Naive thymus-derived CD4-positive, alpha-beta T cell (primary cell): ENCODE measurements around the gene INTU. TPM values are rescaled to one million over a fixed set of nuclear protein-coding genes. Genes with fewer than 3 reads are reported as not detected.
A peak's percentile ranks its signal among the peaks of the same experiment; 100 is the strongest.
"Not testable (repeated sequence)": the region's sequence is repeated elsewhere in the genome, so short reads cannot be mapped to it uniquely, and the experiment has no call there.

ENCODE experiments used
- ATAC-seq: fragments of 150-1000 bp; cut with Tn5 transposase; 2 replicates; pipeline ENCODE4 v1.10.0; 2021; ENCODE audit warnings: mild to moderate bottlenecking, moderate library complexity
- CTCF ChIA-PET: fragments of 350-600 bp; sonication (Branson Sonifier 250); formaldehyde crosslinking; loops from one replicate; lab custom pipeline; 2021; ENCODE audit warnings: antibody characterized with exemption; lab: Charles Lee
- POLR2A ChIA-PET: fragments of 350-600 bp; sonication (Branson Sonifier 250); formaldehyde crosslinking; loops from one replicate; lab custom pipeline; 2021; ENCODE audit warnings: antibody characterized with exemption, inconsistent platforms; lab: Charles Lee
- DNase-seq, 9 donors: peaks; one replicate each; pipeline versions ENCODE4 v3.0.0 to v3.0.0-alpha.2; 2020 to 2022; ENCODE audit warnings: mixed read lengths in 1 of 9
- H3K27ac ChIP-seq: one replicate; pipeline ENCODE4 v1.7.0; 2013; ENCODE audit warnings: mild to moderate bottlenecking, low read depth, low read length, moderate library complexity
- H3K27me3 ChIP-seq, 2 donors: one replicate each; pipeline ENCODE4 v1.7.0; 2013; ENCODE audit warnings: low read length in 2 of 2, mild to moderate bottlenecking in 2 of 2, moderate library complexity in 2 of 2; ENCODE audit not compliant: control insufficient read depth in 2 of 2, insufficient read depth in 2 of 2
- H3K36me3 ChIP-seq, 3 experiments: 1 replicate in 2 of 3; 2 replicates in 1 of 3; pipeline ENCODE4 v1.7.0; 2013; ENCODE audit warnings: low read length in 3 of 3, mild to moderate bottlenecking in 3 of 3, moderate library complexity in 1 of 3; ENCODE audit not compliant: insufficient read depth in 3 of 3, control insufficient read depth in 2 of 3
- H3K4me1 ChIP-seq, 2 donors: one replicate each; pipeline ENCODE4 v1.7.0; 2013; ENCODE audit warnings: low read length in 2 of 2, mild to moderate bottlenecking in 2 of 2, moderate library complexity in 1 of 2; ENCODE audit not compliant: control insufficient read depth in 2 of 2, insufficient read depth in 2 of 2
- H3K4me3 ChIP-seq: 2 replicates; pipeline ENCODE4 v1.7.0; 2013; ENCODE audit warnings: mild to moderate bottlenecking, low read length
- H3K9me3 ChIP-seq, 3 experiments: 1 replicate in 2 of 3; 2 replicates in 1 of 3; pipeline ENCODE4 v1.7.0; 2013; ENCODE audit warnings: low read length in 3 of 3; ENCODE audit not compliant: control insufficient read depth in 2 of 3
- H3K27ac Mint-ChIP-seq, 9 donors: one replicate each; pipeline ENCODE4 v1.8.0; 2020 to 2022; ENCODE audit warnings: mixed read lengths in 9 of 9, mild to moderate bottlenecking in 8 of 9, moderate library complexity in 5 of 9, inconsistent platforms in 2 of 9
- H3K27me3 Mint-ChIP-seq, 5 donors: one replicate each; pipeline ENCODE4 v1.8.0; 2021 to 2022; ENCODE audit warnings: mixed read lengths in 5 of 5, mild to moderate bottlenecking in 1 of 5
- H3K36me3 Mint-ChIP-seq, 5 donors: one replicate each; pipeline ENCODE4 v1.8.0; 2020 to 2022; ENCODE audit warnings: mixed read lengths in 5 of 5, mild to moderate bottlenecking in 3 of 5, inconsistent platforms in 1 of 5
- H3K4me1 Mint-ChIP-seq, 7 donors: one replicate each; pipeline ENCODE4 v1.8.0; 2020 to 2022; ENCODE audit warnings: mixed read lengths in 7 of 7, mild to moderate bottlenecking in 3 of 7, inconsistent platforms in 1 of 7
- H3K4me3 Mint-ChIP-seq, 10 donors: one replicate each; pipeline ENCODE4 v1.8.0; 2020 to 2022; ENCODE audit warnings: mild to moderate bottlenecking in 10 of 10, mixed read lengths in 10 of 10, moderate library complexity in 6 of 10, inconsistent platforms in 2 of 10
- H3K9me3 Mint-ChIP-seq, 11 donors: one replicate each; pipeline ENCODE4 v1.8.0; 2020 to 2022; ENCODE audit warnings: mixed read lengths in 11 of 11, mild to moderate bottlenecking in 4 of 11, inconsistent platforms in 1 of 11, moderate library complexity in 1 of 11
- intact Hi-C, 2 donors: fragments of 100-400 bp; cut with micrococcal nuclease; formaldehyde crosslinking; loops; one replicate each; pipeline ENCODE4 v1.15.1; 2023
- polyA plus RNA-seq, 2 donors: library from polyadenylated mRNA; unstranded; fragments of 300-500 nt; fragmentation: Illumina TruSeq; gene quantifications; one replicate each; pipeline ENCODE4 v1.2.3, GENCODE V29; 2021
- total RNA-seq, 6 experiments: library from RNA in 5 of 6; stranded (reverse) in 5 of 6; gene quantifications; 1 replicate in 5 of 6; 2 replicates in 1 of 6; pipeline ENCODE4 v1.2.3 and lab custom pipeline; 2021 to 2026

INTU gene
- total RNA-seq (under 1 TPM in 1 of 5 experiments, not detected in 4; 0.22 TPM), polyA plus RNA-seq (under 1 TPM in 1 of 2 donors, not detected in 1; 0.14 TPM), total RNA-seq (lab: John Stamatoyannopoulos, UW) (not detected)

DNA sequence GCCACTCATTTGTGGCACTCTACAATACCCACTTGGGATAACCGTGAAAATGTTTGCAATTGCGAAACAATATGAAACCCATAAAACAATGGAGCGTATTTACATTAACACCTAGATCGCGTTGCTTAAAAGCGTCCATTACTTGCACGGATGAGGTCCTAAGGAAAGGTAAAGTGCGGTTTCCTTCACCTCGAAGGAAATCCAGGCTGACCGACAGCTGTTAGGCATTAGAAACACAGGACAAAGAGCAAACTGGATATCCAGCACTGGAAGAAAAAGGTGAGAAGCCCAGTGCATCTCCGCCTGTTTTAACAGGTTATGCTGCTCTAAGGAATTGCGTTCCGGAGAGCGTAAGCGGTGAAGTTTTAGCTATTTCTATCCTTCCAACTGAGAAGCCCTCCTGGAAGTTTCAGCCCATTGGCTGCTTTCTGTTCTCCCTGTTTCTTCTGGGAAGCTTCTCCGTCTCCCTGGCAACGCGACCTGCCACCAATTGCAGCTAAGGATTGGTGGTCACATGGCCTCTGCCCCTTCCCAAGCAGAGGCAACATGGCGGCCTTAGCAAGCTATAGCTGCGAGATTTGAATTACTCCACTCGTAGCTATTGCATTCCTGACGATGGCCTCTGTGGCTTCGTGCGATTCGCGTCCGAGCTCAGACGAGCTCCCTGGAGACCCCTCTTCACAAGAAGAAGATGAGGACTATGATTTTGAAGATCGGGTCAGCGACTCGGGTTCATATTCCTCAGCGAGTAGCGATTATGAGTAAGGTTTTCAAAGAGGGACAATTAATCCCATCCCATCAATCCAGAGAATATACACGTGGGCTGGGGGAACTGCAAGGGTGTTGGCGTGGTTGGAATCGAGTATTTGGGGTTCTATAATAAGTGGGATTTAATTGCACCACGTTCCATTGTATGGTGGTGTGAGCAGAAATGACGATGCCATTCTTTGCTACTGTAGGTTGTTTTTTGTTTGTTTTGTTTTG is at the start of gene INTU:
TSS of gene INTU (plus strand) at position 538 of the 984 bp plus-strand sequence. CDS start at position 616, 78 bp downstream.
- DNase-seq = peak in 3 of 9 donors; percentile 5 to 31 (median 9)

DNA sequence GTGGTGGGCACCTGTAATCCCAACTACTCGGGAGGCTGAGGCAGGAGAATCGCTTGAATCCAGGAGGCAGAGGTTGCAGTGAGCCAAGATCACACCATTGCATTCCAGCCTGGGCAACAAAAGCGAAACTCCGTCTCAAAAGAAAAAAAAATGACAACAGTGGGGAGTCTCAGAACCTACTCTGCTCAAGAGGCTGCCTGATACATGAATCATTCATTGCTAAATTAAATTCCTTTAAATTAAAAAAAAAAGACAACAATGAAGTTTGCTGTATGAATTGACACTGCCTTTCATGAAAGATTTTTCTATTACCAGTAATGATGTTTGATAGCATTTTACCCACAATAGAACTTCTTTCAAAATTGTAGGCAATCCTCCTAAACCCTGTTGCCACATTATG is 46.3 kb upstream of the INTU start:
- DNase-seq, H3K36me3 Mint-ChIP-seq, H3K4me1 Mint-ChIP-seq, H3K4me3 Mint-ChIP-seq, intact Hi-C loops, H3K4me1 ChIP-seq, H3K9me3 Mint-ChIP-seq, H3K9me3 ChIP-seq, H3K27ac ChIP-seq, ATAC-seq, H3K27ac Mint-ChIP-seq, H3K36me3 ChIP-seq, H3K27me3 ChIP-seq, H3K4me3 ChIP-seq, POLR2A ChIA-PET: not testable (repeated sequence)
- CTCF ChIA-PET = interaction anchor here (1.0 to 1.5 kb wide), 2 partner anchors 9 to 10 kb away, joined by 3 to 4 read pairs; no protein-coding TSS in a partner anchor
- peaks cover 0 to 13% (median 2%) of the 10 kb centered on the region in 5 donors for H3K27me3 Mint-ChIP-seq

More for the DNA sequence above, at the start of gene INTU:
- Mint-ChIP-seq H3K4me3 (peak within 1 kb of the TSS; percentile 73 to 87 (median 80)), H3K4me1 (peaks cover 8 to 16% (median 13%) of the 10 kb centered on the region in 7 donors), H3K9me3 (peaks cover 0 to 7% (median 0%) of the 10 kb centered on the region in 11 donors), H3K36me3 (no peaks in the 10 kb centered on the region), H3K27me3 (peaks cover 44 to 72% (median 53%) of the 10 kb centered on the region in 5 donors), H3K27ac (peak within 1 kb of the TSS in 1 of 9 donors; percentile 9)
- no peaks in the 10 kb centered on the region for H3K9me3 ChIP-seq
- H3K27me3 ChIP-seq = peaks cover 0 to 4% of the 10 kb centered on the region in 2 donors
- H3K4me3 ChIP-seq = peak within 1 kb of the TSS; percentile 39
- H3K36me3 ChIP-seq = no peaks in the 10 kb centered on the region
- ChIA-PET POLR2A (no interaction called here), CTCF (no interaction called here)
- H3K4me1 ChIP-seq = no peaks in the 10 kb centered on the region
- intact Hi-C loops = no loop called here
- peak; percentile 82 for ATAC-seq
- H3K27ac ChIP-seq = no peak within 1 kb of the TSS

DNA sequence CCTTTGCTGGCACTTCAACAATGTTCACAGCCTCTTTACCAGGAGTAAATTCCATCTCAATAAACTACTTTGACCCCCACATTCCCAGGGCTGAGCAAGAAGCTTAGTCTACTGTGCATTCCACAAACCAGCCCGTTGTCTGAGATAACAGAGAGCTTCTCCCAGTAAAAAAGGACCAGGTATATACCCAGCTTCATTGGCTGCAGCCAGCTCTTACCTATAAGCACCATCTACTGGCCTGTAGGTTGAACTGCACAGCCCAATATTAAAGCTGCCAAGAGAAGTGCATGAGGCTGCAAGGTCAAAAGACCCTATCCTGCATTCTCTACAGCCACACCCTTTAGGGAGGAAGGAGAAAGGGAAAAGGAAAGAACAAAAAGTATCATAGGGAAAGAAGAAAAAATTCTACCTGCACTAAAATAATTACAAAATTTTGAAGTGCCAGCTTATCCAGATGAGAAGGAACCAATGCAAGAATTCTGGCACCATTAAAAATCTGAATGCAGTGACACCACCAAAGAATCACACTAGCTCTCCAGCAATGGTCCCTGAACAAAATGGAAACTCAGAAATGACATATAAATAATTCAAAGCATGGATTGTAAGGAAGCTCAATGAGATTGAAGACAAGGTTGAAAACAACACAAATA is 45.7 kb upstream of the INTU start:
- Mint-ChIP-seq H3K27me3 (peaks cover 0 to 13% (median 2%) of the 10 kb centered on the region in 5 donors), H3K27ac (no peak overlapping the region), H3K9me3 (peaks cover 0 to 7% (median 0%) of the 10 kb centered on the region in 11 donors), H3K4me1 (no peaks in the 10 kb centered on the region), H3K36me3 (no peaks in the 10 kb centered on the region), H3K4me3 (no peak overlapping the region)
- H3K4me1 ChIP-seq = no peaks in the 10 kb centered on the region
- DNase-seq (peak in 1 of 9 donors; percentile 1), ATAC-seq (peak; percentile 48)
- intact Hi-C loops = no loop called here
- H3K27ac ChIP-seq = no peak overlapping the region
- no peaks in the 10 kb centered on the region for H3K36me3 ChIP-seq
- no peaks in the 10 kb centered on the region for H3K27me3 ChIP-seq
- ChIA-PET CTCF (interaction anchor here (0.6 to 1.5 kb wide), 3 partner anchors 9 to 1775 kb away, joined by 3 to 4 read pairs (median 3); no protein-coding TSS in a partner anchor), POLR2A (interaction anchor here (0.6 kb wide), 1 partner anchor 12 kb away, joined by 3 read pairs; no protein-coding TSS in a partner anchor)
- no peak overlapping the region for H3K4me3 ChIP-seq
- H3K9me3 ChIP-seq = no peaks in the 10 kb centered on the region

DNA sequence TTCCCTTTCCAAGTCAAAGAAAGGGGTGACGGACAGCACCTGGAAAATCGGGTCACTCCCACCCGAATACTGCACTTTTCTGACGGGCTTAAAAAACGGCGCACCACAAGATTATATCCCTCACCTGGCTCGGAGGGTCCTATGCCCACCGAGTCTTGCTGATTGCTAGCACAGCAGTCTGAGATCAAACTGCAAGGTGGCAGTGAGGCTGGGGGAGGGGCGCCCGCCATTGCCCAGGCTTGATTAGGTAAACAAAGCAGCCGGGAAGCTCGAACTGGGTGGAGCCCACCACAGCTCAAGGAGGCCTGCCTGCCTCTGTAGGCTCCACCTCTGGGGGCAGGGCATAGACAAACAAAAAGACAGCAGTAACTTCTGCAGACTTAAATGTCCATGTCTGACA is 43.6 kb upstream of the INTU start:
- H3K27ac ChIP-seq, H3K9me3 Mint-ChIP-seq, H3K27me3 Mint-ChIP-seq, H3K36me3 Mint-ChIP-seq, H3K4me1 ChIP-seq, H3K36me3 ChIP-seq, H3K4me3 ChIP-seq, intact Hi-C loops, H3K9me3 ChIP-seq, H3K27me3 ChIP-seq, ATAC-seq, DNase-seq, H3K27ac Mint-ChIP-seq, H3K4me3 Mint-ChIP-seq, CTCF ChIA-PET, H3K4me1 Mint-ChIP-seq, POLR2A ChIA-PET: not testable (repeated sequence)

DNA sequence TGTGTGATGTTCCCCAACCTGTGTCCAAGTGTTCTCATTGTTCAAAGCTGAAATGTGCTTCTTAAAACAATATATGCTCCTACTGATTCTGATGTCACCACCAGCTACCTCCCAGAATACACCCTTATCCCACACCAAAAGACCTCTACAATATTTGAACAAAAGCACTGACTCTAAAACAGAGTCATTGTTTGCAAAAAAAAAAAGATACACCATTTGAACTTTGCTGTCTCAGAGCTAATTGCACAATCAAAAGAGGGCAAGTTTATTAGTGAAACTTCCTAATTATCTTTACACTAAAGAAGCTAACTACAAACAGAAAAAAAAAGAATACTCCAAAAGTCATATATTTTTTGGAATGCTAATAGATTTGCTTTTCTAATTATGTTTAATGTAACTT is 34.1 kb upstream of the INTU start:
- ChIA-PET CTCF (no interaction called here), POLR2A (no interaction called here)
- Mint-ChIP-seq H3K27ac (no peak overlapping the region), H3K9me3 (peaks cover 0 to 3% (median 0%) of the 10 kb centered on the region in 11 donors), H3K4me3 (no peak overlapping the region), H3K27me3 (peaks cover 0 to 5% (median 0%) of the 10 kb centered on the region in 5 donors), H3K36me3 (no peaks in the 10 kb centered on the region), H3K4me1 (no peaks in the 10 kb centered on the region)
- Histone ChIP-seq H3K27me3 (no peaks in the 10 kb centered on the region), H3K36me3 (no peaks in the 10 kb centered on the region), H3K4me3 (no peak overlapping the region), H3K9me3 (no peaks in the 10 kb centered on the region), H3K27ac (no peak overlapping the region), H3K4me1 (no peaks in the 10 kb centered on the region)
- DNase-seq (no peak), ATAC-seq (no peak)
- intact Hi-C loops = no loop called here

DNA sequence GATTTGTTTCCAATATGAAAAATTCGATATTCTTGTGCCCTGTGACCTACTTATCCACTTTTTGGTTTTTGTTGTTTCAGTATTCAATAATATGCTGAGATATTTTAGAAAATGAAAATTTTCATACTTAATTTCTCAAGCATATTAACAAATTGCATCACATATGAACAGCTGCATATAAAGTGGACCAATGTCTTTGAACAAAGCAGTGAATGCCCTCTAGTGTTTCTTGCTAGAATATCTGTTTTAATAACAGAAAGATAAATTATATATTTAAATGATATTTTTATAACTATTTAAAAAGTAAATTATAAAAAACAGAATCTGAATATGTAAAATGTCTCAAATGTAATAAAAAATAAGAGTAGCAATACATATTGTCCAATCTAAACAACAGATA is 31.7 kb upstream of the INTU start:
- H3K36me3 ChIP-seq = no peaks in the 10 kb centered on the region
- H3K27ac Mint-ChIP-seq = no peak overlapping the region
- no peaks in the 10 kb centered on the region for H3K36me3 Mint-ChIP-seq

More for the DNA sequence above, 31.7 kb upstream of the INTU start:
- no peak overlapping the region for H3K4me3 Mint-ChIP-seq
- H3K27me3 Mint-ChIP-seq = peaks cover 0 to 8% (median 5%) of the 10 kb centered on the region in 5 donors
- CTCF ChIA-PET = no interaction called here
- no peaks in the 10 kb centered on the region for H3K4me1 Mint-ChIP-seq
- ATAC-seq (no peak), DNase-seq (no peak)
- Histone ChIP-seq H3K4me3 (no peak overlapping the region), H3K9me3 (no peaks in the 10 kb centered on the region), H3K4me1 (no peaks in the 10 kb centered on the region), H3K27ac (no peak overlapping the region), H3K27me3 (no peaks in the 10 kb centered on the region)
- POLR2A ChIA-PET = no interaction called here
- intact Hi-C loops = no loop called here
- no peaks in the 10 kb centered on the region for H3K9me3 Mint-ChIP-seq
